Measurements from ENCODE around the gene TEDDM1. TPM values are rescaled to one million over a fixed set of nuclear protein-coding genes. Genes with fewer than 3 reads are reported as not detected.
"Not testable (repeated sequence)": the region's sequence is repeated elsewhere in the genome, so short reads cannot be mapped to it uniquely, and the experiment has no call there.

The TEDDM1 gene
- total RNA-seq, 1 donor from 2014 or later = not detected

DNA sequence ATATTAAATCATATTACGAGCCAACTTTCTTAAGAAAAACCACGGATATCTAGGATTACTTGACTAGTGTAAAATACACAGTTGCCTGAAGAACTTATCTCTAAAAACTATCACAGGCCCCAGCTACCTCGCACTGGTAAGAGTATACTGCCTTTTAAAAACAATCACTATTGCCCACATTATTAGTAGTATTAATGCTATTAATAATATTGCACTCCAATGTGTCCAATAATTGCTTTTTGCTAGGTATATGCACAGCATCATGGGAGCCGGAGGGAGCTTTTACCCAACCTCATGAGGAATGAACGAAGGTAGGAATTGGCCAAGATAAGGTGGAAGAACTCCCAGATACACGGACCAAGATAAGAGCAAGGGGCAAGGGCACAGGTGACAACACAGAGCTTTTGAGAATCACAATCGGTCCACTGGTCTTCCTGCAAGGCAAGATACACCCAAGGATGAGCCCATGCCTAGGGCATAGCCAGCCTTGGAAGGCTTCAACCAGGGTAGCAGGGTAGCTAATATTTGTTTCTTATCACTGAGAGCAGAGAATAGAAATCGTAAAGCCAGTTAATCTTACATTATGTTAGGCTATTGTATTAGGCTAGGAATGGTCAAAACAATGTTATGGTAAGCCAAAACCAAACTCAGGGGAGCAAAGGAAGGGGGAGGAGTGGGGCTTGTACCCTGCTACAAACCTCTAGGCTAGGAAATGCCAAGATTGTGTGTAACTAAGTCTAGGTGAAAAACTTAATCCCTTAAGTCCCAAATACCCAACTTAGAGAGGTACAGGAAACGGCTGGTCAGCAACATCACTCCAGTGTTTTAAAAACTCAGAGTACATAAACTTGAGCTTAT is 18.3 kb downstream of the TEDDM1 start:
- DNase-seq (ENCODE audit: extremely low spot score in 2 of 2) = no peak
- H3K4me1 ChIP-seq = peaks cover 55% of the 10 kb centered on the region
- intact Hi-C loops (cut with DNase I) = no loop called here
- no peaks in the 10 kb centered on the region for H3K9me3 ChIP-seq
- H3K27ac ChIP-seq = peak overlapping the region; percentile 1
- no peak for TF ChIP-seq POLR2A (IDR thresholded peaks at IDR 0.05)
- no peak for TF ChIP-seq POLR2AphosphoS5 (IDR thresholded peaks at IDR 0.05; ENCODE audit: insufficient read depth in 1 of 2, low read depth in 1 of 2)
- no peak for TF ChIP-seq CTCF (IDR thresholded peaks at IDR 0.05)
- H3K36me3 ChIP-seq = peaks cover 0 to 55% of the 10 kb centered on the region in 2 donors
- no peak overlapping the region for H3K4me3 ChIP-seq
- H3K27me3 ChIP-seq = no peaks in the 10 kb centered on the region

GRCh38 chr1:182380199-182380598 is 20.3 kb downstream of the TEDDM1 start:
- DNase-seq (ENCODE audit: extremely low spot score in 2 of 2) = no peak
- peaks cover 0 to 35% of the 10 kb centered on the region in 2 donors for H3K36me3 ChIP-seq
- H3K27me3 ChIP-seq = no peaks in the 10 kb centered on the region
- no peak overlapping the region for H3K4me3 ChIP-seq
- intact Hi-C loops (cut with DNase I) = no loop called here
- H3K4me1 ChIP-seq = peaks cover 35% of the 10 kb centered on the region
- no peak for TF ChIP-seq POLR2AphosphoS5 (IDR thresholded peaks at IDR 0.05; ENCODE audit: insufficient read depth in 1 of 2, low read depth in 1 of 2)
- TF ChIP-seq POLR2A (IDR thresholded peaks at IDR 0.05) = no peak
- no peak for TF ChIP-seq CTCF (IDR thresholded peaks at IDR 0.05)
- no peaks in the 10 kb centered on the region for H3K9me3 ChIP-seq
- H3K27ac ChIP-seq = peak overlapping the region; percentile 18

GRCh38 chr1:182379781-182380180 is 20.7 kb downstream of the TEDDM1 start:
- not testable (repeated sequence) for H3K9me3 ChIP-seq; H3K27me3 ChIP-seq; DNase-seq (ENCODE audit: extremely low spot score in 2 of 2); H3K4me3 ChIP-seq
- Histone ChIP-seq H3K27ac (peak overlapping the region; percentile 18), H3K4me1 (peaks cover 33% of the 10 kb centered on the region), H3K36me3 (peaks cover 0 to 31% of the 10 kb centered on the region in 2 donors)
- intact Hi-C loops (cut with DNase I) = loop anchor here (10.0 kb wide), 1 partner anchor 1835 kb away; no protein-coding TSS in a partner anchor

DNA sequence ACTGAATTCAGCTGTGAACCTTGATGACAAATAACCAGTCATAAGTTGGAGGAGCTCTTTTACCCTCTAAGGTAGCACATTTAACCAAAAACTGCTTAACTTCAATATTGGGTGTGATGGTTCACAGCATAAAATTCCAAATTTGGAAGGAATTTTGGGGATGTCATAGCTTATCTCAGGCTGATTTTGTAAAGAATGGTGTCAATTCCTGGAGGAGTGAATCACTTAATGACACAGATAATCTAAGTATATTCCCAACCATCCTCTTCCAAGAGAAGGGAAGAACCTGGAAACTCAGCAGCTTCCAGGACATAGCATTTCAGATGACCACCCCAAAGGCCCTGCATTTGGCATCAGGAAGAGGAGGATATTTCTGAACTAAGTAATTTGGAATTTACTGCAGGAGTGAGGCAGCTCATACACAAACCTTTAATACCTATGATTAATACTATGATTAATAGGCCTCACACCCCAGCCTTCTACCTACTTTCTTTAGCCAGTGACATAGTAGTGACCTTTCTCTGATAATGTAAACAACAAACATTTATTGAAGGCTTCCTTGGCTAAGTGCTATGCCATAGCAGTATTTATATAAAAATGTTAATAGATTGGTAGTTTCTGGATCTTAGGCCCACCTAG is 23.4 kb downstream of the TEDDM1 start:
- H3K4me1 ChIP-seq = peaks cover 7% of the 10 kb centered on the region
- peak in 1 of 2 donors; percentile 7 for TF ChIP-seq POLR2AphosphoS5 (IDR thresholded peaks at IDR 0.05; ENCODE audit: insufficient read depth in 1 of 2, low read depth in 1 of 2)
- TF ChIP-seq POLR2A (IDR thresholded peaks at IDR 0.05) = no peak
- no peak for TF ChIP-seq CTCF (IDR thresholded peaks at IDR 0.05)
- DNase-seq (ENCODE audit: extremely low spot score in 2 of 2) = no peak
- H3K27me3 ChIP-seq = no peaks in the 10 kb centered on the region
- no peak overlapping the region for H3K4me3 ChIP-seq
- intact Hi-C loops (cut with DNase I) = loop anchor here (10.0 kb wide), 1 partner anchor 1832 kb away; no protein-coding TSS in a partner anchor
- H3K36me3 ChIP-seq = peaks cover 0 to 4% of the 10 kb centered on the region in 2 donors
- no peak overlapping the region for H3K27ac ChIP-seq
- H3K9me3 ChIP-seq = no peaks in the 10 kb centered on the region

- Histone ChIP-seq H3K4me1 (no peaks in the 10 kb centered on the region), H3K9me3 (no peaks in the 10 kb centered on the region), H3K36me3 (no peaks in the 10 kb centered on the region), H3K27ac (no peak overlapping the region), H3K4me3 (no peak overlapping the region), H3K27me3 (no peaks in the 10 kb centered on the region)
- no peak for TF ChIP-seq CTCF (IDR thresholded peaks at IDR 0.05)
- no peak for TF ChIP-seq POLR2AphosphoS5 (IDR thresholded peaks at IDR 0.05; ENCODE audit: insufficient read depth in 1 of 2, low read depth in 1 of 2)
- TF ChIP-seq POLR2A (IDR thresholded peaks at IDR 0.05) = no peak
- no peak for DNase-seq (ENCODE audit: extremely low spot score in 2 of 2)
- intact Hi-C loops (cut with DNase I) = loop anchor here (10.0 kb wide), 1 partner anchor 1829 kb away; no protein-coding TSS in a partner anchor
Observed at GRCh38 chr1:182374101-182374834, 26.2 kb downstream of the TEDDM1 start.
